Stimulated activated CD8-positive, alpha-beta memory T cell treated with anti-CD3 and anti-CD28 coated beads, Interleukin-7, amount 100 ng/mL, for 48 hours (primary cell): ENCODE data around the gene ADARB1.

ENCODE experiments used
- DNase-seq, 2 donors: peaks; one replicate each; pipeline ENCODE4 v3.0.0-alpha.2; 2020; ENCODE audit warnings: low read depth in 1 of 2; ENCODE audit errors: extremely low read depth in 1 of 2

ADARB1 gene

GRCh38 chr21:45039317-45040156 lies 34.8 kb upstream of the ADARB1 start:
- DNase-seq: no peak

GRCh38 chr21:45040157-45040711 lies 34.1 kb upstream of the ADARB1 start:
- DNase-seq: no peak

GRCh38 chr21:45040739-45041138 lies 33.6 kb upstream of the ADARB1 start:
- no peak for DNase-seq

- no peak for DNase-seq
Measured at GRCh38 chr21:45041351-45041805, 33.0 kb upstream of the ADARB1 start.

GRCh38 chr21:45041984-45042663 lies 32.3 kb upstream of the ADARB1 start:
- no peak for DNase-seq

GRCh38 chr21:45042664-45043161 lies 31.7 kb upstream of the ADARB1 start:
- DNase-seq: no peak

GRCh38 chr21:45043541-45044020 lies 30.8 kb upstream of the ADARB1 start:
- DNase-seq: no peak

- DNase-seq: no peak
Measured at GRCh38 chr21:45045481-45045880, 28.9 kb upstream of the ADARB1 start.

- DNase-seq: no peak
Measured at GRCh38 chr21:45047257-45047656, 27.1 kb upstream of the ADARB1 start.

- no peak for DNase-seq
Measured at GRCh38 chr21:45048026-45048698, 26.2 kb upstream of the ADARB1 start.

- no peak for DNase-seq
Measured at GRCh38 chr21:45048968-45049367, 25.4 kb upstream of the ADARB1 start.

GRCh38 chr21:45049714-45050344 lies 24.6 kb upstream of the ADARB1 start:
- DNase-seq: no peak

GRCh38 chr21:45050345-45050796 lies 24.0 kb upstream of the ADARB1 start:
- no peak for DNase-seq

GRCh38 chr21:45050797-45051489 lies 23.4 kb upstream of the ADARB1 start:
- no peak for DNase-seq

GRCh38 chr21:45051580-45052434 lies 22.6 kb upstream of the ADARB1 start:
- DNase-seq: no peak

GRCh38 chr21:45052960-45053359 lies 21.4 kb upstream of the ADARB1 start:
- DNase-seq: no peak

- no peak for DNase-seq
Measured at GRCh38 chr21:45053561-45054226, 20.7 kb upstream of the ADARB1 start.

GRCh38 chr21:45054227-45054926 lies 20.0 kb upstream of the ADARB1 start:
- no peak for DNase-seq
